ENCODE results near the gene KLHL26.

KLHL26 gene

GRCh38 chr19:18701250-18701608 is 64.4 kb downstream of the KLHL26 start:
- Histone ChIP-seq H3K9me3 (replicated peaks in 1 of 11) (no peaks in the 10 kb centered on the region), H3K4me1 (peaks cover 45 to 64% (median 56%) of the 10 kb centered on the region in 10 experiments), H4K20me1 (peaks cover 91 to 99% (median 96%) of the 10 kb centered on the region in 11 experiments), H3K9ac (peak overlapping the region; percentile 16 to 71 (median 64); a peak in 19 of 22 replicates), H3K27ac (peak overlapping the region in 7 of 11 experiments; percentile 59 to 74 (median 65); a peak in 12 of 22 replicates), H3K4me2 (peak overlapping the region; percentile 84 to 98 (median 93)), H3K4me3 (peak overlapping the region; percentile 43 to 67 (median 53)), H3K27me3 (no peaks in the 10 kb centered on the region), H3K36me3 (peaks cover 0 to 8% (median 0%) of the 10 kb centered on the region in 11 experiments; a peak in 2 of 22 replicates)
- no peak for TF ChIP-seq Cebpa-rat (IDR thresholded peaks at IDR 0.05)

- no peak overlapping the region for H3K4me2 ChIP-seq
- H3K4me3 ChIP-seq = no peak overlapping the region
- no peak overlapping the region for H3K27ac ChIP-seq
- peaks cover 40 to 58% (median 50%) of the 10 kb centered on the region in 10 experiments for H3K4me1 ChIP-seq
- TF ChIP-seq Cebpa-rat (IDR thresholded peaks at IDR 0.05) = no peak
- peaks cover 84 to 99% (median 95%) of the 10 kb centered on the region in 11 experiments for H4K20me1 ChIP-seq
- H3K9ac ChIP-seq = no peak overlapping the region
- H3K9me3 ChIP-seq (replicated peaks in 1 of 11) = no peaks in the 10 kb centered on the region
- no peaks in the 10 kb centered on the region for H3K27me3 ChIP-seq
- H3K36me3 ChIP-seq = no peaks in the 10 kb centered on the region
These were observed 67.2 kb downstream of the KLHL26 start for GRCh38 chr19:18704054-18704453.

GRCh38 chr19:18704971-18705370 is 68.1 kb downstream of the KLHL26 start:
- Histone ChIP-seq H3K27ac (no peak overlapping the region), H3K9ac (no peak overlapping the region), H3K36me3 (no peaks in the 10 kb centered on the region), H3K4me2 (no peak overlapping the region), H3K4me3 (no peak overlapping the region), H3K4me1 (peaks cover 40 to 58% (median 50%) of the 10 kb centered on the region in 10 experiments), H3K9me3 (replicated peaks in 1 of 11) (no peaks in the 10 kb centered on the region), H4K20me1 (peaks cover 84 to 99% (median 95%) of the 10 kb centered on the region in 11 experiments), H3K27me3 (no peaks in the 10 kb centered on the region)
- no peak for TF ChIP-seq Cebpa-rat (IDR thresholded peaks at IDR 0.05)

- no peak for TF ChIP-seq Cebpa-rat (IDR thresholded peaks at IDR 0.05)
- H3K4me2 ChIP-seq = peak overlapping the region; percentile 71 to 92 (median 87)
- no peaks in the 10 kb centered on the region for H3K27me3 ChIP-seq
- no peak overlapping the region; a peak in 3 of 20 replicates for H3K4me3 ChIP-seq
- H3K4me1 ChIP-seq = peaks cover 35 to 61% (median 44%) of the 10 kb centered on the region in 10 experiments
- H3K36me3 ChIP-seq = peaks cover 0 to 7% (median 0%) of the 10 kb centered on the region in 11 experiments; a peak in 7 of 22 replicates
- H3K27ac ChIP-seq = peak overlapping the region in 5 of 11 experiments; percentile 18 to 53 (median 41); a peak in 7 of 22 replicates
- H4K20me1 ChIP-seq = peaks cover 79 to 99% (median 94%) of the 10 kb centered on the region in 11 experiments
- peak overlapping the region; percentile 0 to 68 (median 52); a peak in 18 of 22 replicates for H3K9ac ChIP-seq
- H3K9me3 ChIP-seq (replicated peaks in 1 of 11) = no peaks in the 10 kb centered on the region
These were observed 71.8 kb downstream of the KLHL26 start for GRCh38 chr19:18708452-18709231.

GRCh38 chr19:18709546-18709945 is 72.7 kb downstream of the KLHL26 start:
- Histone ChIP-seq H3K4me2 (peak overlapping the region; percentile 71 to 92 (median 87)), H3K4me3 (no peak overlapping the region; a peak in 1 of 20 replicates), H3K9ac (peak overlapping the region in 10 of 11 experiments; percentile 13 to 66 (median 52); a peak in 14 of 22 replicates), H3K36me3 (peaks cover 0 to 15% (median 4%) of the 10 kb centered on the region in 11 experiments; a peak in 8 of 22 replicates), H3K27ac (peak overlapping the region in 6 of 11 experiments; percentile 22 to 57 (median 41); a peak in 7 of 22 replicates), H3K9me3 (replicated peaks in 1 of 11) (no peaks in the 10 kb centered on the region), H3K4me1 (peaks cover 39 to 60% (median 49%) of the 10 kb centered on the region in 10 experiments), H3K27me3 (no peaks in the 10 kb centered on the region), H4K20me1 (peaks cover 77 to 99% (median 94%) of the 10 kb centered on the region in 11 experiments)
- TF ChIP-seq Cebpa-rat (IDR thresholded peaks at IDR 0.05) = no peak

GRCh38 chr19:18710186-18710585 is 73.4 kb downstream of the KLHL26 start:
- peak overlapping the region in 6 of 11 experiments; percentile 22 to 57 (median 41); a peak in 12 of 22 replicates for H3K27ac ChIP-seq
- no peaks in the 10 kb centered on the region for H3K27me3 ChIP-seq
- peaks cover 41 to 63% (median 51%) of the 10 kb centered on the region in 10 experiments for H3K4me1 ChIP-seq
- peak overlapping the region; percentile 13 to 66 (median 50); a peak in 13 of 22 replicates for H3K9ac ChIP-seq
- H4K20me1 ChIP-seq = peaks cover 79 to 100% (median 96%) of the 10 kb centered on the region in 11 experiments
- peak overlapping the region; percentile 71 to 92 (median 87) for H3K4me2 ChIP-seq
- H3K9me3 ChIP-seq (replicated peaks in 1 of 11) = no peaks in the 10 kb centered on the region
- peak overlapping the region in 2 of 10 experiments; percentile 17 to 19; a peak in 1 of 20 replicates for H3K4me3 ChIP-seq
- H3K36me3 ChIP-seq = peaks cover 0 to 21% (median 4%) of the 10 kb centered on the region in 11 experiments; a peak in 8 of 22 replicates
- TF ChIP-seq Cebpa-rat (IDR thresholded peaks at IDR 0.05) = no peak

GRCh38 chr19:18710996-18711751 is 74.3 kb downstream of the KLHL26 start:
- no peak overlapping the region; a peak in 1 of 22 replicates for H3K4me2 ChIP-seq
- H3K9ac ChIP-seq = peak overlapping the region in 1 of 11 experiments; percentile 15; a peak in 1 of 22 replicates
- TF ChIP-seq Cebpa-rat (IDR thresholded peaks at IDR 0.05) = no peak

GRCh38 chr19:18711893-18712292 is 75.1 kb downstream of the KLHL26 start:
- no peak overlapping the region for H3K4me2 ChIP-seq
- H3K9me3 ChIP-seq (replicated peaks in 1 of 11) = no peaks in the 10 kb centered on the region
- H3K36me3 ChIP-seq = peaks cover 0 to 21% (median 4%) of the 10 kb centered on the region in 11 experiments; a peak in 9 of 22 replicates
- no peaks in the 10 kb centered on the region for H3K27me3 ChIP-seq
- peaks cover 56 to 79% (median 66%) of the 10 kb centered on the region in 10 experiments for H3K4me1 ChIP-seq
- no peak overlapping the region for H3K27ac ChIP-seq
- no peak overlapping the region for H3K4me3 ChIP-seq
- no peak overlapping the region for H3K9ac ChIP-seq
- TF ChIP-seq Cebpa-rat (IDR thresholded peaks at IDR 0.05) = no peak
- H4K20me1 ChIP-seq = peaks cover 80 to 100% (median 96%) of the 10 kb centered on the region in 11 experiments

More at GRCh38 chr19:18710996-18711751, 74.3 kb downstream of the KLHL26 start:
- H4K20me1 ChIP-seq = peaks cover 80 to 100% (median 96%) of the 10 kb centered on the region in 11 experiments
- peaks cover 50 to 72% (median 59%) of the 10 kb centered on the region in 10 experiments for H3K4me1 ChIP-seq
- H3K27me3 ChIP-seq = no peaks in the 10 kb centered on the region
- no peak overlapping the region for H3K4me3 ChIP-seq
- H3K27ac ChIP-seq = no peak overlapping the region
- no peaks in the 10 kb centered on the region for H3K9me3 ChIP-seq (replicated peaks in 1 of 11)
- H3K36me3 ChIP-seq = peaks cover 0 to 21% (median 4%) of the 10 kb centered on the region in 11 experiments; a peak in 9 of 22 replicates
